Stomach (tissue), 4 donors: ENCODE results near the gene ZBP1.

ENCODE experiments used
- POLR2A ChIP-seq, 4 donors: fragments of 450-650 bp; IDR thresholded peaks; one replicate each; pipeline ENCODE4 v1.6.1; 2016; ENCODE audit warnings: antibody characterized with exemption in 4 of 4, control low read depth in 2 of 4, mild to moderate bottlenecking in 1 of 4, moderate library complexity in 1 of 4
- TF ChIP-seq, protein P1 (sequence below), 7 experiments: fragments of 450-650 bp in 4 of 7; fragments of 200-600 bp in 3 of 7; sonication (generic) in 3 of 7; IDR thresholded peaks; one replicate each; pipeline ENCODE4 v1.5.1; 2016 to 2019; ENCODE audit warnings: antibody characterized with exemption in 7 of 7, control low read depth in 2 of 7, mild to moderate bottlenecking in 1 of 7

DNA sequence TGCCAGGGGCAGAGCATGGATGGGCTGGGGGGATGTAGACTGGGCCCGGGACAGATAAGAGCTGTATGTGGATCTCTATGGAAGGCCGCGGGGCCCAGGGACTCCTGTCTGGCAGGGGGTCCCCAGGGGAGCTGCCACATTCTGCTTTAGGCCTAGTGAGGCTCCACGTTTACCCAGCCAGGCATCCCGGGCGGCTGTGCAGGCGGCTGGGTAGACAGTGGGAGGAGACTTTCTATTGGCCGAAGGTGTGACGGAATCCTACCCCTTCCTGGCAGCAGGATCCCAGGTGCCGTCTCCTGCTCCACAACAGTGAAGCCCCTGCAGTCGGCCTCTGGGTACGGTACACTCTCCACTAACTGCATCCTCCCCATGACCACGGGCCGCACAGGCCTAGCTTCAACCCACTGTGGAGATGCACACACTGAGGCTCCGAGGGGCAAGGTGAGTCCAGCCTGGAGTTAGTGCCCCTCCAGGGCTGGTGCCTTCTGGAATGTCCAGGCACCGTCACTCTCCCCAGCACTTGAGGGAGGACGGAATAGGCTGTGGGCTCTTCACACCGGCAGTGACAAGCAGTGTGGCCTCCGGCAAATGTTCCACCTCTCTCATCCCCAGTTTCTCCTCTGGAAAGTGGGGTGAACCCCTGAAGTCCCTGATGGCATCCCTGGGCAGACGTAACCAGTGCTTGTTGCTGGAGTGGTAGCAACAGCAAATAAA is 36.8 kb upstream of the ZBP1 start:
- TF ChIP-seq, protein P1, sequence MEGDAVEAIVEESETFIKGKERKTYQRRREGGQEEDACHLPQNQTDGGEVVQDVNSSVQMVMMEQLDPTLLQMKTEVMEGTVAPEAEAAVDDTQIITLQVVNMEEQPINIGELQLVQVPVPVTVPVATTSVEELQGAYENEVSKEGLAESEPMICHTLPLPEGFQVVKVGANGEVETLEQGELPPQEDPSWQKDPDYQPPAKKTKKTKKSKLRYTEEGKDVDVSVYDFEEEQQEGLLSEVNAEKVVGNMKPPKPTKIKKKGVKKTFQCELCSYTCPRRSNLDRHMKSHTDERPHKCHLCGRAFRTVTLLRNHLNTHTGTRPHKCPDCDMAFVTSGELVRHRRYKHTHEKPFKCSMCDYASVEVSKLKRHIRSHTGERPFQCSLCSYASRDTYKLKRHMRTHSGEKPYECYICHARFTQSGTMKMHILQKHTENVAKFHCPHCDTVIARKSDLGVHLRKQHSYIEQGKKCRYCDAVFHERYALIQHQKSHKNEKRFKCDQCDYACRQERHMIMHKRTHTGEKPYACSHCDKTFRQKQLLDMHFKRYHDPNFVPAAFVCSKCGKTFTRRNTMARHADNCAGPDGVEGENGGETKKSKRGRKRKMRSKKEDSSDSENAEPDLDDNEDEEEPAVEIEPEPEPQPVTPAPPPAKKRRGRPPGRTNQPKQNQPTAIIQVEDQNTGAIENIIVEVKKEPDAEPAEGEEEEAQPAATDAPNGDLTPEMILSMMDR (IDR thresholded peaks at IDR 0.05), result no peak
- TF ChIP-seq POLR2A (IDR thresholded peaks at IDR 0.05), result no peak
